Prostate gland (tissue), 2 donors: Measurements from ENCODE around the gene RNH1. TPM values are rescaled to one million over a fixed set of nuclear protein-coding genes. Genes with fewer than 3 reads are reported as not detected.

ENCODE experiments used
- DNase-seq: peaks from one replicate; pipeline ENCODE4 v3.0.0-alpha.2; 2019; ENCODE audit warnings: low spot score
- H3K27ac ChIP-seq, 2 donors: fragments of 200-600 bp; sonication (generic); 2 replicates each; pipeline ENCODE4 v1.5.1; 2017 to 2019
- H3K27me3 ChIP-seq: fragments of 200-600 bp; sonication (generic); replicated peaks from 2 replicates; pipeline ENCODE4 v1.5.1; 2019; ENCODE audit not compliant: insufficient read depth
- H3K36me3 ChIP-seq, 2 donors: fragments of 200-600 bp; sonication (generic); 1 replicate in 1 of 2; 2 replicates in 1 of 2; pipeline versions ENCODE4 v1.5.1 to v1.8.1; 2017 to 2019
- H3K4me1 ChIP-seq: fragments of 200-600 bp; sonication (generic); replicated peaks from 2 replicates; pipeline ENCODE4 v1.5.1; 2019
- H3K4me3 ChIP-seq, 2 donors: fragments of 200-600 bp; sonication (generic); 2 replicates each; pipeline ENCODE4 v1.5.1; 2017 to 2019
- H3K9me3 ChIP-seq: fragments of 200-600 bp; sonication (generic); 2 replicates; pipeline ENCODE4 v1.5.1; 2017
- CTCF ChIP-seq, 4 experiments: fragments of 200-600 bp in 2 of 4; fragments of 450-650 bp in 2 of 4; sonication (generic) in 2 of 4; IDR thresholded peaks; 1 replicate in 3 of 4; 2 replicates in 1 of 4; pipeline ENCODE4 v1.5.1; 2016 to 2019; ENCODE audit warnings: antibody characterized with exemption in 4 of 4, mild to moderate bottlenecking in 2 of 4, moderate library complexity in 2 of 4
- POLR2A ChIP-seq: fragments of 450-650 bp; IDR thresholded peaks from one replicate; pipeline ENCODE4 v1.6.1; 2016; ENCODE audit warnings: antibody characterized with exemption, mild to moderate bottlenecking
- POLR2AphosphoS5 ChIP-seq: sonication (generic); formaldehyde crosslinking; IDR thresholded peaks from one replicate; pipeline ENCODE4 v1.6.1; 2017; ENCODE audit warnings: antibody characterized with exemption
- WGBS: methylation state at CpG from one replicate; pipeline ENCODE4 v1.1.5; 2018; 5-methylcytosine and 5-hydroxymethylcytosine counted together
- intact Hi-C: fragments of 100-400 bp; cut with DNase I; formaldehyde crosslinking; loops from one replicate; pipeline ENCODE4 v1.14.2; 2022
- total RNA-seq, 2 donors: library from RNA; depleted of rRNA; stranded (reverse); fragments of >200 nt; gene quantifications; one replicate each; pipeline ENCODE4 v1.1.0, GENCODE V29; 2016

The RNH1 gene
- total RNA-seq, 2 donors from 2014 or later: 221 to 272 TPM

GRCh38 chr11:473962-474785 is 32.9 kb downstream of the RNH1 start:
- intact Hi-C loops: no loop called here
- Histone ChIP-seq H3K4me3 (no peak overlapping the region), H3K9me3 (no peaks in the 10 kb centered on the region), H3K4me1 (peaks cover 6% of the 10 kb centered on the region), H3K27ac (no peak overlapping the region), H3K27me3 (no peaks in the 10 kb centered on the region), H3K36me3 (no peaks in the 10 kb centered on the region)
- DNase-seq: no peak
- TF ChIP-seq POLR2A: no peak
- no peak for TF ChIP-seq CTCF (IDR thresholded peaks at IDR 0.05)
- 90% methylated on average over 20 of the region's 22 CpGs for WGBS

GRCh38 chr11:473415-473814 is 33.6 kb downstream of the RNH1 start:
- peaks cover 6% of the 10 kb centered on the region for H3K4me1 ChIP-seq
- no peaks in the 10 kb centered on the region for H3K9me3 ChIP-seq
- no peak overlapping the region for H3K4me3 ChIP-seq
- WGBS: 94% methylated on average over 19 of the region's 19 CpGs
- no peaks in the 10 kb centered on the region for H3K36me3 ChIP-seq
- H3K27ac ChIP-seq: no peak overlapping the region
- H3K27me3 ChIP-seq: no peaks in the 10 kb centered on the region
- DNase-seq: no peak
- TF ChIP-seq POLR2A (no peak), CTCF (IDR thresholded peaks at IDR 0.05) (no peak), POLR2AphosphoS5 (no peak)
- intact Hi-C loops: no loop called here

GRCh38 chr11:472816-473215 is 34.2 kb downstream of the RNH1 start:
- no peaks in the 10 kb centered on the region for H3K9me3 ChIP-seq
- no peaks in the 10 kb centered on the region for H3K27me3 ChIP-seq
- 96% methylated on average over 28 of the region's 28 CpGs for WGBS
- DNase-seq: no peak
- H3K27ac ChIP-seq: no peak overlapping the region
- H3K4me1 ChIP-seq: peaks cover 6% of the 10 kb centered on the region
- H3K36me3 ChIP-seq: no peaks in the 10 kb centered on the region
- no peak for TF ChIP-seq POLR2A
- TF ChIP-seq CTCF (IDR thresholded peaks at IDR 0.05): no peak
- TF ChIP-seq POLR2AphosphoS5: no peak
- intact Hi-C loops: no loop called here
- no peak overlapping the region for H3K4me3 ChIP-seq

GRCh38 chr11:472272-472671 is 34.8 kb downstream of the RNH1 start:
- Histone ChIP-seq H3K9me3 (no peaks in the 10 kb centered on the region), H3K4me3 (no peak overlapping the region), H3K27ac (no peak overlapping the region), H3K36me3 (no peaks in the 10 kb centered on the region), H3K27me3 (no peaks in the 10 kb centered on the region), H3K4me1 (peaks cover 6% of the 10 kb centered on the region)
- intact Hi-C loops: no loop called here
- no peak for DNase-seq
- TF ChIP-seq POLR2AphosphoS5 (no peak), POLR2A (no peak), CTCF (IDR thresholded peaks at IDR 0.05) (no peak)
- 83% methylated on average over 9 of the region's 13 CpGs for WGBS
